H9 (cell line): ENCODE measurements around the gene GPR176. TPM values are rescaled to one million over a fixed set of nuclear protein-coding genes. Genes with fewer than 3 reads are reported as not detected.

Experiments
- DNase-seq: peaks from one replicate; pipeline ENCODE4 v3.0.0-alpha.2; 2017
- H2AFZ ChIP-seq: one replicate; pipeline ENCODE4 v1.6.1; 2013; ENCODE audit warnings: mild to moderate bottlenecking, low read length, control low read depth, moderate library complexity
- H2AK5ac ChIP-seq: 2 replicates; pipeline ENCODE4 v1.6.1; 2013; ENCODE audit warnings: low read length, control low read depth, mixed read lengths; ENCODE audit not compliant: insufficient read length
- H2BK120ac ChIP-seq: one replicate; pipeline ENCODE4 v1.6.1; 2013; ENCODE audit warnings: low read depth, mild to moderate bottlenecking, low read length, control low read depth, inconsistent platforms; ENCODE audit not compliant: poor library complexity, severe bottlenecking
- H2BK12ac ChIP-seq: 2 replicates; pipeline ENCODE4 v1.6.1; 2013; ENCODE audit warnings: low read length, control low read depth, mixed read lengths, low read depth; ENCODE audit not compliant: insufficient read length
- H2BK15ac ChIP-seq: 2 replicates; pipeline ENCODE4 v1.6.1; 2013; ENCODE audit warnings: low read depth, low read length, control low read depth
- H2BK20ac ChIP-seq: one replicate; pipeline ENCODE4 v1.6.1; 2013; ENCODE audit warnings: low read depth, mild to moderate bottlenecking, low read length, control low read depth, inconsistent platforms; ENCODE audit not compliant: poor library complexity, severe bottlenecking
- H2BK5ac ChIP-seq: 2 replicates; pipeline ENCODE4 v1.6.1; 2013; ENCODE audit warnings: low read length, control low read depth, mixed read lengths; ENCODE audit not compliant: insufficient read length
- H3K14ac ChIP-seq: 2 replicates; pipeline ENCODE4 v1.6.1; 2013; ENCODE audit warnings: low read length, control low read depth; ENCODE audit not compliant: insufficient read depth
- H3K18ac ChIP-seq: 2 replicates; pipeline ENCODE4 v1.6.1; 2013; ENCODE audit warnings: low read depth, mild to moderate bottlenecking, mixed read lengths, low read length, control low read depth; ENCODE audit not compliant: insufficient read length
- H3K23ac ChIP-seq: 2 replicates; pipeline ENCODE4 v1.6.1; 2013; ENCODE audit warnings: low read length, control low read depth, mixed read lengths, low read depth; ENCODE audit not compliant: insufficient read length
- H3K23me2 ChIP-seq: 2 replicates; pipeline ENCODE4 v1.6.1; 2013; ENCODE audit warnings: low read depth, mild to moderate bottlenecking, mixed read lengths, low read length, control low read depth; ENCODE audit not compliant: insufficient read length, poor library complexity, severe bottlenecking
- H3K27ac ChIP-seq: 2 replicates; pipeline ENCODE4 v1.5.1; 2013; ENCODE audit warnings: low read length, control low read depth, mixed read lengths, low read depth; ENCODE audit not compliant: insufficient read length
- H3K27me3 ChIP-seq: 2 replicates; pipeline ENCODE4 v1.6.1; 2013; ENCODE audit warnings: low read length, control low read depth, inconsistent platforms; ENCODE audit not compliant: insufficient read depth
- H3K4ac ChIP-seq: 2 replicates; pipeline ENCODE4 v1.6.1; 2013; ENCODE audit warnings: low read depth, mild to moderate bottlenecking, control low read depth, inconsistent platforms, low read length, moderate library complexity
- H3K4me1 ChIP-seq: 2 replicates; pipeline ENCODE4 v1.6.1; 2013; ENCODE audit warnings: low read length, control low read depth, inconsistent platforms; ENCODE audit not compliant: insufficient read depth
- H3K4me2 ChIP-seq: 2 replicates; pipeline ENCODE4 v1.6.1; 2013; ENCODE audit warnings: low read length, control low read depth, mixed read lengths; ENCODE audit not compliant: insufficient read length, insufficient read depth
- H3K56ac ChIP-seq: 2 replicates; pipeline ENCODE4 v1.6.1; 2013; ENCODE audit warnings: low read depth, mild to moderate bottlenecking, mixed read lengths, low read length, control low read depth; ENCODE audit not compliant: insufficient read length
- H3K79me1 ChIP-seq: 2 replicates; pipeline ENCODE4 v1.6.1; 2013; ENCODE audit warnings: low read depth, mild to moderate bottlenecking, moderate library complexity, low read length, control low read depth, inconsistent platforms; ENCODE audit not compliant: insufficient read depth, poor library complexity, severe bottlenecking
- H3K79me2 ChIP-seq: 2 replicates; pipeline ENCODE4 v1.6.1; 2013; ENCODE audit warnings: low read length, control low read depth, inconsistent platforms; ENCODE audit not compliant: insufficient read depth
- H3K9ac ChIP-seq: 2 replicates; pipeline ENCODE4 v1.6.1; 2013; ENCODE audit warnings: low read length, control low read depth, mixed read lengths; ENCODE audit not compliant: insufficient read length; ENCODE audit errors: extremely low read depth
- H3K9me3 ChIP-seq: one replicate; pipeline ENCODE4 v1.6.1; 2013; ENCODE audit warnings: low read depth, low read length, inconsistent platforms; ENCODE audit not compliant: control insufficient read depth
- H3T11ph ChIP-seq: one replicate; pipeline ENCODE4 v1.6.1; 2013; ENCODE audit warnings: mild to moderate bottlenecking, low read length, control low read depth, inconsistent platforms
- H4K20me1 ChIP-seq: one replicate; pipeline ENCODE4 v1.6.1; 2013; ENCODE audit not compliant: control insufficient read depth, insufficient read length, insufficient read depth
- H4K5ac ChIP-seq: 2 replicates; pipeline ENCODE4 v1.6.1; 2013; ENCODE audit warnings: low read depth, mild to moderate bottlenecking, mixed read lengths, low read length, control low read depth; ENCODE audit not compliant: insufficient read length
- H4K8ac ChIP-seq: replicated peaks from 2 replicates; pipeline ENCODE4 v1.6.1; 2013; ENCODE audit warnings: low read length, control low read depth, mixed read lengths, low read depth; ENCODE audit not compliant: insufficient read length
- H4K91ac ChIP-seq: 2 replicates; pipeline ENCODE4 v1.6.1; 2013; ENCODE audit warnings: low read depth, mild to moderate bottlenecking, moderate library complexity, mixed read lengths, low read length, control low read depth; ENCODE audit not compliant: insufficient read length
- H3K27ac Mint-ChIP-seq, 3 experiments: 2 replicates in 2 of 3; 3 replicates in 1 of 3; pipeline ENCODE4 v1.8.0; 2020 to 2021; ENCODE audit warnings: mixed read lengths in 3 of 3, mild to moderate bottlenecking in 1 of 3, moderate library complexity in 1 of 3
- H3K27me3 Mint-ChIP-seq: 2 replicates; pipeline ENCODE4 v1.8.0; 2021; ENCODE audit warnings: low read depth, mild to moderate bottlenecking, moderate library complexity, mixed read lengths
- H3K36me3 Mint-ChIP-seq, 3 experiments: 2 replicates in 2 of 3; 3 replicates in 1 of 3; pipeline ENCODE4 v1.8.0; 2020 to 2021; ENCODE audit warnings: low read depth in 3 of 3, mixed read lengths in 3 of 3; ENCODE audit not compliant: insufficient read depth in 1 of 3
- H3K4me1 Mint-ChIP-seq, 2 experiments: 2 replicates each; pipeline ENCODE4 v1.8.0; 2020; ENCODE audit warnings: mixed read lengths in 2 of 2
- H3K4me3 Mint-ChIP-seq, 2 experiments: 2 replicates in 1 of 2; 3 replicates in 1 of 2; pipeline ENCODE4 v1.8.0; 2020 to 2021; ENCODE audit warnings: mild to moderate bottlenecking in 2 of 2, mixed read lengths in 2 of 2, moderate library complexity in 1 of 2
- H3K9me3 Mint-ChIP-seq, 2 experiments: 2 replicates in 1 of 2; 3 replicates in 1 of 2; pipeline ENCODE4 v1.8.0; 2020; ENCODE audit warnings: mild to moderate bottlenecking in 2 of 2, mixed read lengths in 2 of 2, moderate library complexity in 1 of 2
- WGBS: extraction: QIAGEN DNeasy Blood & Tissue Kit; methylation state at CpG from one replicate; pipeline ENCODE4 v1.1.7; 2013; ENCODE audit warnings: missing lambda C conversion rate, low lambda C conversion rate, mixed read lengths; ENCODE audit not compliant: insufficient read length; ENCODE audit errors: extremely low coverage; 5-methylcytosine and 5-hydroxymethylcytosine counted together
- total RNA-seq: library from RNA; stranded (reverse); gene quantifications from 2 replicates; pipeline ENCODE4 v1.2.1, GENCODE V29; 2021
- TF ChIP-seq, protein P1 (sequence below): fragments of 200-600 bp; sonication (generic); conservative IDR thresholded peaks from 3 replicates; pipeline ENCODE4 v1.8.0; 2021; ENCODE audit warnings: antibody characterized with exemption, mild to moderate bottlenecking

Gene GPR176
- total RNA-seq, 1 experiment from 2014 or later, result 132 TPM

DNA sequence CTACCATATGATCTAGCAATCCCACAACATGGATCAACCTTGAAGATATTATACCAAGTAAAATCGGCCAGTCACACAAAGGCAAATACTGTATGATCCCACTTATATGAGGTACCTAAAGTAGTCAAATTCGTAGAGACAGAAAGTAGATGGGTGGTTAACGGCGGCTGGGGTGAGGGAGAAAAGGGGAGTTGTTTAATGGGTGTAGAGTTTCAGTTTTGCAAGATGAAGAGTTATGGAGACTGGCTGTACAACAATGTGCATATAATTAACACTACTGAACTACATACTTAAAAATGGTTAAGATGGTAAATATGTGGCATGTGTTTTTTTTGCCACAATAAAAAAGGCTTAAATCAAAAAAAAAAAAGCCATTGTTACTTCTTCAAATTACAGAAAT lies 60.4 kb downstream of the GPR176 start:
- H3K79me2 ChIP-seq, result peaks cover 8% of the 10 kb centered on the region; the same call in 1 of the 2 replicates
- no peaks in the 10 kb centered on the region for H4K20me1 ChIP-seq
- no peak overlapping the region for H2BK20ac ChIP-seq
- H3K56ac ChIP-seq, result no peak overlapping the region
- no peak overlapping the region for H2AFZ ChIP-seq
- H3K23ac ChIP-seq, result no peak overlapping the region
- no peak overlapping the region for H3K14ac ChIP-seq
- no peak overlapping the region for H2BK5ac ChIP-seq
- H3K79me1 ChIP-seq, result no peaks in the 10 kb centered on the region
- H2AK5ac ChIP-seq, result no peak overlapping the region
- H4K91ac ChIP-seq, result no peak overlapping the region
- no peak overlapping the region for H3K18ac ChIP-seq
- no peak overlapping the region for H2BK15ac ChIP-seq
- H3K27ac Mint-ChIP-seq, result no peak overlapping the region
- no peak overlapping the region for H3K9ac ChIP-seq
- no peak overlapping the region for H2BK120ac ChIP-seq
- no peaks in the 10 kb centered on the region for H3K9me3 ChIP-seq
- H3K36me3 Mint-ChIP-seq, result peaks cover 21 to 36% (median 35%) of the 10 kb centered on the region in 3 experiments
- H3K4ac ChIP-seq, result no peak overlapping the region
- H3K4me1 ChIP-seq, result no peaks in the 10 kb centered on the region; the same call in 1 of the 2 replicates
- no peaks in the 10 kb centered on the region for H3K27me3 ChIP-seq
- no peaks in the 10 kb centered on the region for H3K23me2 ChIP-seq
- DNase-seq, result no peak
- peaks cover 37 to 42% of the 10 kb centered on the region in 2 experiments for H3K4me1 Mint-ChIP-seq
- no peak overlapping the region for H2BK12ac ChIP-seq
- H3T11ph ChIP-seq, result no peak overlapping the region
- no peak overlapping the region for H3K27ac ChIP-seq
- no peaks in the 10 kb centered on the region; a peak in 1 of 5 replicates for H3K9me3 Mint-ChIP-seq
- H3K27me3 Mint-ChIP-seq, result no peaks in the 10 kb centered on the region
- TF ChIP-seq, protein P1, sequence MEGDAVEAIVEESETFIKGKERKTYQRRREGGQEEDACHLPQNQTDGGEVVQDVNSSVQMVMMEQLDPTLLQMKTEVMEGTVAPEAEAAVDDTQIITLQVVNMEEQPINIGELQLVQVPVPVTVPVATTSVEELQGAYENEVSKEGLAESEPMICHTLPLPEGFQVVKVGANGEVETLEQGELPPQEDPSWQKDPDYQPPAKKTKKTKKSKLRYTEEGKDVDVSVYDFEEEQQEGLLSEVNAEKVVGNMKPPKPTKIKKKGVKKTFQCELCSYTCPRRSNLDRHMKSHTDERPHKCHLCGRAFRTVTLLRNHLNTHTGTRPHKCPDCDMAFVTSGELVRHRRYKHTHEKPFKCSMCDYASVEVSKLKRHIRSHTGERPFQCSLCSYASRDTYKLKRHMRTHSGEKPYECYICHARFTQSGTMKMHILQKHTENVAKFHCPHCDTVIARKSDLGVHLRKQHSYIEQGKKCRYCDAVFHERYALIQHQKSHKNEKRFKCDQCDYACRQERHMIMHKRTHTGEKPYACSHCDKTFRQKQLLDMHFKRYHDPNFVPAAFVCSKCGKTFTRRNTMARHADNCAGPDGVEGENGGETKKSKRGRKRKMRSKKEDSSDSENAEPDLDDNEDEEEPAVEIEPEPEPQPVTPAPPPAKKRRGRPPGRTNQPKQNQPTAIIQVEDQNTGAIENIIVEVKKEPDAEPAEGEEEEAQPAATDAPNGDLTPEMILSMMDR, result no peak
- no peak overlapping the region for H4K5ac ChIP-seq
- no peak overlapping the region for H3K4me3 Mint-ChIP-seq
- no peak overlapping the region for H3K4me2 ChIP-seq
- no peak overlapping the region for H4K8ac ChIP-seq
- no CpG with 5 or more reads among the region's 4 CpGs for WGBS
